ENCODE measurements around the gene TNFAIP8L1.

GRCh38 chr19:4662020-4662695, 22.8 kb downstream of the TNFAIP8L1 start:
- TF ChIP-seq CTCF (IDR thresholded peaks at IDR 0.05), result no peak
- TF ChIP-seq POLR2A (IDR thresholded peaks at IDR 0.05), result no peak
- TF ChIP-seq POLR2AphosphoS5 (IDR thresholded peaks at IDR 0.05), result no peak
